HepG2 (cell line): ENCODE measurements around the gene IL22RA1. TPM values are rescaled to one million over a fixed set of nuclear protein-coding genes. Genes with fewer than 3 reads are reported as not detected.

Experiments used
- ATAC-seq: fragments of 200-7000 bp; cut with Tn5 transposase; 3 replicates; pipeline ENCODE4 v1.9.1; 2020; ENCODE audit warnings: mild to moderate bottlenecking, moderate library complexity
- BruUV-seq: library from RNA; stranded (reverse); fragments of 400-500 nt; replicated peaks from 2 replicates; lab custom pipeline; 2021; lab: Mats Ljungman, UMichigan
- CTCF ChIA-PET: fragments of 300-600 bp; formaldehyde crosslinking; extraction: SDS; loops from one replicate; lab custom pipeline; 2021; ENCODE audit warnings: low total read pairs, inconsistent platforms, low intra/inter-chr PET ratio; lab: Yijun Ruan, JAX
- POLR2A ChIA-PET: fragments of 350-600 bp; sonication (Branson Sonifier 250); formaldehyde crosslinking; loops from one replicate; lab custom pipeline; 2020; ENCODE audit warnings: antibody characterized with exemption, inconsistent platforms; lab: Yijun Ruan, JAX
- DNase-seq: peaks from one replicate; pipeline ENCODE4 v3.0.0-alpha.2; 2015; ENCODE audit warnings: low spot score
- FAIRE-seq: peaks from 3 replicates; lab custom pipeline; 2011; peaks lifted over from hg19 to GRCh38; lab: Jason Lieb, UNC
- H2AFZ ChIP-seq: one replicate; pipeline ENCODE4 v1.6.1; 2011; ENCODE audit warnings: low read length, inconsistent platforms
- H3K27ac ChIP-seq: fragments of 300-600 bp; 3 replicates; pipeline ENCODE4 v1.8.0; 2011; ENCODE audit warnings: mixed run types, mild to moderate bottlenecking, mixed read lengths, low read length, inconsistent platforms; ENCODE audit not compliant: insufficient read depth; ENCODE audit errors: extremely low read length
- H3K27me3 ChIP-seq, 2 experiments: fragments of 200-600 bp in 1 of 2; 2 replicates in 1 of 2; 3 replicates in 1 of 2; pipeline versions ENCODE4 v1.6.0 to v1.8.0; 2011; ENCODE audit warnings: low read length in 2 of 2, mild to moderate bottlenecking in 2 of 2, moderate library complexity in 2 of 2, inconsistent platforms in 1 of 2; ENCODE audit not compliant: insufficient read depth in 2 of 2, control insufficient read depth in 1 of 2
- H3K36me3 ChIP-seq, 2 experiments: fragments of 200-600 bp in 1 of 2; replicated peaks in 1 of 2; 2 replicates in 1 of 2; 3 replicates in 1 of 2; pipeline versions ENCODE4 v1.5.1 to v1.8.0; 2011; ENCODE audit warnings: low read length in 2 of 2, inconsistent platforms in 1 of 2; ENCODE audit not compliant: insufficient read depth in 2 of 2, control insufficient read depth in 1 of 2
- H3K4me1 ChIP-seq: 2 replicates; pipeline ENCODE4 v1.5.1; 2012; ENCODE audit warnings: low read length, inconsistent platforms; ENCODE audit not compliant: insufficient read depth
- H3K4me2 ChIP-seq: 2 replicates; pipeline ENCODE4 v1.6.0; 2011; ENCODE audit warnings: low read depth, low read length, inconsistent platforms
- H3K4me3 ChIP-seq, 3 experiments: fragments of 200-600 bp in 1 of 3; sonication (generic), shearing (Covaris generic) in 1 of 3; replicated peaks in 1 of 3; 2 replicates each; pipeline ENCODE4 v1.5.1; 2011 to 2016; ENCODE audit warnings: low read length in 3 of 3, inconsistent platforms in 2 of 3, low read depth in 2 of 3, mild to moderate bottlenecking in 2 of 3, control low read depth in 1 of 3, mixed read lengths in 1 of 3; ENCODE audit not compliant: insufficient read depth in 1 of 3
- H3K79me2 ChIP-seq: one replicate; pipeline ENCODE4 v1.6.1; 2011; ENCODE audit warnings: low read length, inconsistent platforms; ENCODE audit not compliant: insufficient read depth
- H3K9ac ChIP-seq: 2 replicates; pipeline ENCODE4 v1.6.0; 2011; ENCODE audit warnings: mild to moderate bottlenecking, low read depth, low read length, inconsistent platforms; ENCODE audit not compliant: insufficient read depth
- H3K9me3 ChIP-seq: 2 replicates; pipeline ENCODE4 v1.5.1; 2012; ENCODE audit warnings: mild to moderate bottlenecking, low read length
- H4K20me1 ChIP-seq: 2 replicates; pipeline ENCODE4 v1.6.0; 2011; ENCODE audit warnings: inconsistent platforms, mild to moderate bottlenecking, low read length, moderate library complexity; ENCODE audit not compliant: insufficient read depth
- JARID2 ChIP-seq: sonication (generic); formaldehyde crosslinking; IDR thresholded peaks from 2 replicates; pipeline ENCODE4 v1.8.1; 2023; ENCODE audit warnings: missing genetic modification reagents, inconsistent platforms; ENCODE audit not compliant: insufficient replicate concordance
- KLF16 ChIP-seq, 2 experiments: sonication (generic) in 1 of 2; formaldehyde crosslinking in 1 of 2; IDR thresholded peaks; 2 replicates each; pipeline versions ENCODE4 v1.6.1 to v1.8.0; 2016 to 2023; ENCODE audit warnings: missing genetic modification reagents in 2 of 2, missing compliant biosample characterization in 1 of 2
- KMT2B ChIP-seq: IDR thresholded peaks from 2 replicates; pipeline ENCODE4 v1.6.1; 2016; ENCODE audit warnings: missing genetic modification reagents, missing compliant biosample characterization
- MTA1 ChIP-seq: sonication (generic); formaldehyde crosslinking; IDR thresholded peaks from 2 replicates; pipeline ENCODE4 v1.4.0; 2020; ENCODE audit warnings: missing genetic modification reagents, mild to moderate bottlenecking, borderline replicate concordance
- NBN ChIP-seq: fragments of 450-650 bp; conservative IDR thresholded peaks from 2 replicates; pipeline ENCODE4 v1.6.1; 2017
- REXO4 ChIP-seq: sonication (generic); formaldehyde crosslinking; IDR thresholded peaks from 2 replicates; pipeline ENCODE4 v1.8.0; 2022; ENCODE audit warnings: missing genetic modification reagents, mild to moderate bottlenecking, borderline replicate concordance
- SMC3 ChIP-seq: IDR thresholded peaks from 2 replicates; pipeline ENCODE4 v1.6.1; 2011; ENCODE audit warnings: low read length, improper control_type of control experiment
- TEF ChIP-seq: sonication (generic); formaldehyde crosslinking; IDR thresholded peaks from 2 replicates; pipeline ENCODE4 v1.5.0; 2020; ENCODE audit warnings: missing genetic modification reagents
- WIZ ChIP-seq: sonication (generic); formaldehyde crosslinking; IDR thresholded peaks from 2 replicates; pipeline ENCODE4 v1.5.1; 2020; ENCODE audit warnings: mild to moderate bottlenecking, missing genetic modification reagents
- ZBTB7B ChIP-seq: sonication (generic); formaldehyde crosslinking; IDR thresholded peaks from 2 replicates; pipeline ENCODE4 v1.4.0; 2020; ENCODE audit warnings: missing genetic modification reagents
- ZNF446 ChIP-seq: sonication (generic); formaldehyde crosslinking; IDR thresholded peaks from 2 replicates; pipeline ENCODE4 v1.5.0; 2020; ENCODE audit warnings: mild to moderate bottlenecking, missing genetic modification reagents
- ZNF552 ChIP-seq: sonication (generic); formaldehyde crosslinking; IDR thresholded peaks from 2 replicates; pipeline ENCODE4 v1.9.0; 2022; ENCODE audit warnings: missing genetic modification reagents, mild to moderate bottlenecking, borderline replicate concordance
- ZNF564 ChIP-seq: sonication (generic); formaldehyde crosslinking; IDR thresholded peaks from 2 replicates; pipeline ENCODE4 v1.8.1; 2023; ENCODE audit warnings: mild to moderate bottlenecking, missing genetic modification reagents
- ZNF678 ChIP-seq: sonication (generic); formaldehyde crosslinking; IDR thresholded peaks from 2 replicates; pipeline ENCODE4 v1.4.0; 2020; ENCODE audit warnings: mild to moderate bottlenecking, missing genetic modification reagents
- ZNF713 ChIP-seq: sonication (generic); formaldehyde crosslinking; IDR thresholded peaks from 2 replicates; pipeline ENCODE4 v1.4.0; 2020; ENCODE audit warnings: mild to moderate bottlenecking, missing genetic modification reagents
- WGBS: methylation state at CpG from one replicate; pipeline ENCODE4 v1.1.6; 2017; ENCODE audit warnings: low lambda C conversion rate; 5-methylcytosine and 5-hydroxymethylcytosine counted together
- in situ Hi-C: cut with HindIII; loops from 2 replicates; pipeline ENCODE4 v1.10.0; 2017; ENCODE audit warnings: low pct_unique_long_range_greater_than_20kb; ENCODE audit not compliant: extremely low pct_ligation_motif_present
- intact Hi-C: fragments of 100-400 bp; cut with micrococcal nuclease; formaldehyde crosslinking; loops from one replicate; pipeline ENCODE4 v1.10.0; 2022; ENCODE audit not compliant: unreplicated experiment
- polyA plus RNA-seq, 8 experiments: library from polyadenylated mRNA; depleted of rRNA in 3 of 8; stranded (reverse) in 7 of 8; unstranded in 1 of 8; fragments of >200 nt; fragmentation: Illumina TruSeq in 4 of 8; extraction: Trizol in 4 of 8; gene quantifications; 2 replicates each; pipeline versions ENCODE4 v1.2.1 to v1.2.3, GENCODE V29; 2011 to 2016; ENCODE audit warnings: low read depth in 4 of 8, missing spikeins in 1 of 8, mixed read lengths in 1 of 8; ENCODE audit not compliant: insufficient read depth in 1 of 8
- total RNA-seq, 5 experiments: library from RNA; depleted of rRNA; stranded (reverse); fragments of >200 nt; fragmentation: Illumina TruSeq; extraction: Trizol; gene quantifications; 2 replicates each; pipeline ENCODE4 v1.2.3, GENCODE V29; 2016; ENCODE audit warnings: low read depth in 1 of 5

The IL22RA1 gene
- total and polyA plus RNA-seq, 2 of the 13 experiments (the other 11 are each of a cell fraction or from before 2014, with no cell fraction given), result 4.4 to 10.2 TPM

GRCh38 chr1:24089743-24090555 is 53.0 kb downstream of the IL22RA1 start:
- ATAC-seq, result no peak
- no peak overlapping the region for H3K27ac ChIP-seq
- no peaks in the 10 kb centered on the region for H3K79me2 ChIP-seq
- BruUV-seq, result no TSS peak
- H3K27me3 ChIP-seq, result no peaks in the 10 kb centered on the region
- ChIA-PET CTCF (no interaction called here), POLR2A (no interaction called here)
- H2AFZ ChIP-seq, result no peak overlapping the region
- 0 out of 2 replicates have a peak, but pooled peaks cover 2% of the 10 kb centered on the region for H4K20me1 ChIP-seq
- TF ChIP-seq KLF16 (CRISPR knock-in tag; IDR thresholded peaks at IDR 0.05) (no peak), SMC3 (no peak), NBN (no peak), ZNF678 (CRISPR knock-in tag) (no peak), KMT2B (CRISPR knock-in tag) (no peak), ZNF552 (CRISPR knock-in tag) (no peak)
- H3K4me1 ChIP-seq, result peaks cover 1% of the 10 kb centered on the region; the same call in 1 of the 2 replicates
- intact Hi-C loops (no loop called here), in situ Hi-C loops (no loop called here)
- no peak overlapping the region for H3K4me2 ChIP-seq
- no peaks in the 10 kb centered on the region for H3K9me3 ChIP-seq
- FAIRE-seq, result no peak
- H3K9ac ChIP-seq, result no peak overlapping the region
- no peak overlapping the region for H3K4me3 ChIP-seq
- H3K36me3 ChIP-seq, result peaks cover 5 to 17% of the 10 kb centered on the region in 2 experiments; a peak in 4 of 5 replicates
- DNase-seq, result no peak
- WGBS, result 92% methylated on average over 13 of the region's 14 CpGs

GRCh38 chr1:24089027-24089742 is 53.8 kb downstream of the IL22RA1 start:
- no peak overlapping the region for H3K4me2 ChIP-seq
- no peak for FAIRE-seq
- POLR2A ChIA-PET, result no interaction called here
- TF ChIP-seq ZNF713 (CRISPR knock-in tag) (no peak), JARID2 (CRISPR knock-in tag) (no peak), ZNF446 (CRISPR knock-in tag) (no peak), ZBTB7B (no peak), MTA1 (CRISPR knock-in tag) (no peak), TEF (CRISPR knock-in tag) (no peak), WIZ (CRISPR knock-in tag) (no peak), REXO4 (CRISPR knock-in tag) (no peak), ZNF564 (no peak)

More at GRCh38 chr1:24089027-24089742, 53.8 kb downstream of the IL22RA1 start:
- Histone ChIP-seq H3K9me3 (no peaks in the 10 kb centered on the region), H4K20me1 (0 out of 2 replicates have a peak, but pooled peaks cover 2% of the 10 kb centered on the region), H2AFZ (no peak overlapping the region), H3K4me3 (no peak overlapping the region), H3K9ac (no peak overlapping the region), H3K36me3 (peaks cover 5 to 23% of the 10 kb centered on the region in 2 experiments; a peak in 4 of 5 replicates), H3K4me1 (no peaks in the 10 kb centered on the region), H3K79me2 (no peaks in the 10 kb centered on the region), H3K27me3 (no peaks in the 10 kb centered on the region), H3K27ac (no peak overlapping the region)
- DNase-seq (no peak), ATAC-seq (no peak)
- WGBS, result 90% methylated on average over 4 of the region's 14 CpGs
- CTCF ChIA-PET, result no interaction called here
- in situ Hi-C loops, result no loop called here
- intact Hi-C loops, result no loop called here
- BruUV-seq, result no TSS peak
